WTC11 (cell line): Measurements from ENCODE around the gene FAM107B. TPM values are rescaled to one million over a fixed set of nuclear protein-coding genes. Genes with fewer than 3 reads are reported as not detected.

Experiments
- ATAC-seq: fragments of 200-7000 bp; cut with Tn5 transposase; 2 replicates; pipeline ENCODE4 v1.10.0; 2021; ENCODE audit warnings: mild to moderate bottlenecking, moderate library complexity
- CTCF ChIA-PET: fragments of 300-600 bp; sonication (Branson Sonifier 250); formaldehyde crosslinking; loops from one replicate; lab custom pipeline; 2021; ENCODE audit warnings: antibody characterized with exemption; lab: Charles Lee
- POLR2A ChIA-PET: fragments of 350-600 bp; sonication (Branson Sonifier 250); formaldehyde crosslinking; loops from one replicate; lab custom pipeline; 2021; ENCODE audit warnings: antibody characterized with exemption; lab: Charles Lee
- DNase-seq: peaks from one replicate; pipeline ENCODE4 v3.0.0; 2021; ENCODE audit warnings: low spot score
- H3K27ac Mint-ChIP-seq: 2 replicates; pipeline ENCODE4 v1.8.0; 2021; ENCODE audit warnings: mixed read lengths
- H3K27me3 Mint-ChIP-seq: 2 replicates; pipeline ENCODE4 v1.8.0; 2021; ENCODE audit warnings: low read depth, mild to moderate bottlenecking, moderate library complexity, mixed read lengths
- H3K36me3 Mint-ChIP-seq: 2 replicates; pipeline ENCODE4 v1.8.0; 2021; ENCODE audit warnings: mixed read lengths
- H3K4me1 Mint-ChIP-seq: 2 replicates; pipeline ENCODE4 v1.8.0; 2022; ENCODE audit warnings: mixed read lengths
- H3K4me3 Mint-ChIP-seq: 2 replicates; pipeline ENCODE4 v1.8.0; 2021; ENCODE audit warnings: mild to moderate bottlenecking, moderate library complexity, mixed read lengths
- H3K9me3 Mint-ChIP-seq: 2 replicates; pipeline ENCODE4 v1.8.0; 2021; ENCODE audit warnings: mixed read lengths
- ATF1 ChIP-seq: sonication (generic); formaldehyde crosslinking; IDR thresholded peaks from 2 replicates; pipeline ENCODE4 v1.8.1; 2023; ENCODE audit warnings: mild to moderate bottlenecking, moderate library complexity, missing genetic modification reagents
- GABPB1 ChIP-seq: sonication (generic); formaldehyde crosslinking; IDR thresholded peaks from 2 replicates; pipeline ENCODE4 v1.8.1; 2023; ENCODE audit warnings: mild to moderate bottlenecking, missing genetic modification reagents
- NR3C1 ChIP-seq: sonication (generic); formaldehyde crosslinking; conservative IDR thresholded peaks from 2 replicates; pipeline ENCODE4 v1.8.1; 2023; ENCODE audit warnings: low read depth, mild to moderate bottlenecking, missing genetic modification reagents
- RORB ChIP-seq: fragments of 250-450 bp; sonication (Bioruptor Pico); IDR thresholded peaks from 2 replicates; pipeline ENCODE4 v1.9.0; 2021; ENCODE audit warnings: mild to moderate bottlenecking
- SMAD4 ChIP-seq: sonication (generic); formaldehyde crosslinking; IDR thresholded peaks from 2 replicates; pipeline ENCODE4 v1.8.0; 2022; ENCODE audit warnings: mild to moderate bottlenecking, missing genetic modification reagents
- ZNF121 ChIP-seq: sonication (generic); formaldehyde crosslinking; IDR thresholded peaks from 2 replicates; pipeline ENCODE4 v1.8.0; 2023; ENCODE audit warnings: missing genetic modification reagents
- ZNF396 ChIP-seq: fragments of 250-450 bp; sonication (Bioruptor Pico); IDR thresholded peaks from 2 replicates; pipeline ENCODE4 v1.8.0; 2021; ENCODE audit warnings: mild to moderate bottlenecking, moderate library complexity, borderline replicate concordance
- total RNA-seq: library from RNA; stranded (reverse); gene quantifications from 3 replicates; pipeline ENCODE4 v1.2.3, GENCODE V29; 2021
- TF ChIP-seq, protein P1 (sequence below): fragments of 250-450 bp; sonication (Bioruptor Pico); IDR thresholded peaks from 2 replicates; pipeline ENCODE4 v1.8.0; 2021; ENCODE audit warnings: mild to moderate bottlenecking
- TF ChIP-seq, protein P2 (sequence below): sonication (generic); formaldehyde crosslinking; conservative IDR thresholded peaks from 2 replicates; pipeline ENCODE4 v1.8.1; 2022; ENCODE audit warnings: mild to moderate bottlenecking, missing genetic modification reagents
- TF ChIP-seq, protein P3 (sequence below): sonication (generic); formaldehyde crosslinking; IDR thresholded peaks from 2 replicates; pipeline ENCODE4 v1.8.1; 2023; ENCODE audit warnings: mild to moderate bottlenecking, missing genetic modification reagents
- TF ChIP-seq, protein P4 (sequence below): sonication (generic); formaldehyde crosslinking; IDR thresholded peaks from 2 replicates; pipeline ENCODE4 v1.8.1; 2023; ENCODE audit warnings: mild to moderate bottlenecking, missing genetic modification reagents, moderate library complexity
- TF ChIP-seq, protein P5 (sequence below): sonication (generic); formaldehyde crosslinking; IDR thresholded peaks from 2 replicates; pipeline ENCODE4 v1.8.0; 2022; ENCODE audit warnings: mild to moderate bottlenecking, missing genetic modification reagents
- TF ChIP-seq, protein P6 (sequence below): fragments of 250-450 bp; sonication (Bioruptor Pico); IDR thresholded peaks from 2 replicates; pipeline ENCODE4 v1.9.0; 2021; ENCODE audit warnings: mild to moderate bottlenecking
- TF ChIP-seq, protein P7 (sequence below): sonication (generic); formaldehyde crosslinking; IDR thresholded peaks from 2 replicates; pipeline ENCODE4 v1.8.0; 2022; ENCODE audit warnings: missing genetic modification reagents

The FAM107B gene
- total RNA-seq, 1 experiment from 2014 or later: 22.4 TPM

DNA sequence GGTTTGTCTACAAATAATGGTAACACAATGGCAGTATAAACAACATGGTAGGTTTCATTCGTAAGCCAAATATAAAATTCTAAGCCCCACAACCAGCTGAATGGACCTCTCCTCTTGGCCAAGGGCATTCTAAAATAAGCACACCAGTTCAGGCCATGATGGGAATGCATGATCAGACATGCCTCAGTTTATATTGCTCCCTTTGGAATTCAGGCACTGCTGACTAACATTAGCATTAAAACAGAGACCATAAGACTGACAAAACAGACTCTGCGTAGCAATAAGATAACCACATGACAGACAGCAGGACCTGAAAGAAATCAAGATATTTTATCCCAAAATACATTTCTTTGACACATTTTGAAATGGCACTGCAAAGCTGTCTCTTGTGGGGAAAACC, 125.8 kb downstream of the FAM107B start (continued):
- TF ChIP-seq GABPB1 (CRISPR knock-in tag): no peak
- TF ChIP-seq, protein P1, sequence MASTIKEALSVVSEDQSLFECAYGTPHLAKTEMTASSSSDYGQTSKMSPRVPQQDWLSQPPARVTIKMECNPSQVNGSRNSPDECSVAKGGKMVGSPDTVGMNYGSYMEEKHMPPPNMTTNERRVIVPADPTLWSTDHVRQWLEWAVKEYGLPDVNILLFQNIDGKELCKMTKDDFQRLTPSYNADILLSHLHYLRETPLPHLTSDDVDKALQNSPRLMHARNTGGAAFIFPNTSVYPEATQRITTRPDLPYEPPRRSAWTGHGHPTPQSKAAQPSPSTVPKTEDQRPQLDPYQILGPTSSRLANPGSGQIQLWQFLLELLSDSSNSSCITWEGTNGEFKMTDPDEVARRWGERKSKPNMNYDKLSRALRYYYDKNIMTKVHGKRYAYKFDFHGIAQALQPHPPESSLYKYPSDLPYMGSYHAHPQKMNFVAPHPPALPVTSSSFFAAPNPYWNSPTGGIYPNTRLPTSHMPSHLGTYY (CRISPR knock-in tag): no peak
- TF ChIP-seq SMAD4 (CRISPR knock-in tag): no peak
- no peak for TF ChIP-seq ZNF396
- TF ChIP-seq NR3C1 (CRISPR knock-in tag): no peak
- TF ChIP-seq, protein P2, sequence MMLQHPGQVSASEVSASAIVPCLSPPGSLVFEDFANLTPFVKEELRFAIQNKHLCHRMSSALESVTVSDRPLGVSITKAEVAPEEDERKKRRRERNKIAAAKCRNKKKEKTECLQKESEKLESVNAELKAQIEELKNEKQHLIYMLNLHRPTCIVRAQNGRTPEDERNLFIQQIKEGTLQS (CRISPR knock-in tag): no peak
- TF ChIP-seq, protein P3, sequence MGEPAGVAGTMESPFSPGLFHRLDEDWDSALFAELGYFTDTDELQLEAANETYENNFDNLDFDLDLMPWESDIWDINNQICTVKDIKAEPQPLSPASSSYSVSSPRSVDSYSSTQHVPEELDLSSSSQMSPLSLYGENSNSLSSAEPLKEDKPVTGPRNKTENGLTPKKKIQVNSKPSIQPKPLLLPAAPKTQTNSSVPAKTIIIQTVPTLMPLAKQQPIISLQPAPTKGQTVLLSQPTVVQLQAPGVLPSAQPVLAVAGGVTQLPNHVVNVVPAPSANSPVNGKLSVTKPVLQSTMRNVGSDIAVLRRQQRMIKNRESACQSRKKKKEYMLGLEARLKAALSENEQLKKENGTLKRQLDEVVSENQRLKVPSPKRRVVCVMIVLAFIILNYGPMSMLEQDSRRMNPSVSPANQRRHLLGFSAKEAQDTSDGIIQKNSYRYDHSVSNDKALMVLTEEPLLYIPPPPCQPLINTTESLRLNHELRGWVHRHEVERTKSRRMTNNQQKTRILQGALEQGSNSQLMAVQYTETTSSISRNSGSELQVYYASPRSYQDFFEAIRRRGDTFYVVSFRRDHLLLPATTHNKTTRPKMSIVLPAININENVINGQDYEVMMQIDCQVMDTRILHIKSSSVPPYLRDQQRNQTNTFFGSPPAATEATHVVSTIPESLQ: no peak
- no peak for TF ChIP-seq RORB (CRISPR knock-in tag)
- TF ChIP-seq, protein P4, sequence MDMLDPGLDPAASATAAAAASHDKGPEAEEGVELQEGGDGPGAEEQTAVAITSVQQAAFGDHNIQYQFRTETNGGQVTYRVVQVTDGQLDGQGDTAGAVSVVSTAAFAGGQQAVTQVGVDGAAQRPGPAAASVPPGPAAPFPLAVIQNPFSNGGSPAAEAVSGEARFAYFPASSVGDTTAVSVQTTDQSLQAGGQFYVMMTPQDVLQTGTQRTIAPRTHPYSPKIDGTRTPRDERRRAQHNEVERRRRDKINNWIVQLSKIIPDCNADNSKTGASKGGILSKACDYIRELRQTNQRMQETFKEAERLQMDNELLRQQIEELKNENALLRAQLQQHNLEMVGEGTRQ (CRISPR knock-in tag): no peak
- TF ChIP-seq, protein P5, sequence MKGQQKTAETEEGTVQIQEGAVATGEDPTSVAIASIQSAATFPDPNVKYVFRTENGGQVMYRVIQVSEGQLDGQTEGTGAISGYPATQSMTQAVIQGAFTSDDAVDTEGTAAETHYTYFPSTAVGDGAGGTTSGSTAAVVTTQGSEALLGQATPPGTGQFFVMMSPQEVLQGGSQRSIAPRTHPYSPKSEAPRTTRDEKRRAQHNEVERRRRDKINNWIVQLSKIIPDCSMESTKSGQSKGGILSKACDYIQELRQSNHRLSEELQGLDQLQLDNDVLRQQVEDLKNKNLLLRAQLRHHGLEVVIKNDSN (CRISPR knock-in tag): no peak

DNA sequence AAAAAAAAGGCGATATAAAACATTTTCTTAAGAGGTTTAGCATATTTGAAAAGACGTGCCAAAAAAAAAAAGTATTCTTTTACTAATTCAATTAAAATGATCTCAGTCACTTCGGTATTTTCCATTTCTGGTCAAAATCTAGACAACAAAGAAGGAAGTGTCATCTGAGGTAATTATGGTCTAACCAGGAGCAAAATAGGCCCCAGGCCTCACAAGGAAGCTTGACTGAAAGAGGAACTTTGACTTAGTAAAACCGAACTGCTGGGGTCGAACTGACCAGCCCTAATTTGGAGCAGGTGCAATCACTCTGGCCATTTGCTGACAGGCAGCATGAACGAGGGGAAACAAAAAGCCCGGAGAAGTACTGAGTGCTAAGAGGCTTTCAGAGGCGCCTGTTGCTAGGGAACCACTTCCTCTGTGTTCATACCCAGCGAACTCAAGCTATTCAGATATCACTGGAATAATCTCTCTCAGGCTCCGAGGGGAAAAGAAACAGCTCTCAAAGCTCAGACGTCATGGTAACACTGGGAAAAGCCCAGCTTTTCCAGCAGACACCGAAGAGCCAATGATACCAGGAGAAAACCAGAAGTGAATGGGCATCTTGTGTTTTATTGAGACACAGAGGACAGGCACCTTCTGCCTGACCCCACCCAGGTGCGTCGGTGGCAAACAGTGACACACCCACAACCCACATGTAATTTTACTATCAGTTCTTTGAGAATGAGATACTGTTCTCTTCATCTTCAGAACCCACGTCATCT, 126.5 kb downstream of the FAM107B start:
- no peak overlapping the region for H3K4me3 Mint-ChIP-seq
- POLR2A ChIA-PET: interaction anchor here (0.6 kb wide), 1 partner anchor 472 kb away, joined by 6 read pairs; no protein-coding TSS in a partner anchor
- H3K27ac Mint-ChIP-seq: no peak overlapping the region
- DNase-seq: peak; percentile 18
- CTCF ChIA-PET: no interaction called here
- TF ChIP-seq, protein P6, sequence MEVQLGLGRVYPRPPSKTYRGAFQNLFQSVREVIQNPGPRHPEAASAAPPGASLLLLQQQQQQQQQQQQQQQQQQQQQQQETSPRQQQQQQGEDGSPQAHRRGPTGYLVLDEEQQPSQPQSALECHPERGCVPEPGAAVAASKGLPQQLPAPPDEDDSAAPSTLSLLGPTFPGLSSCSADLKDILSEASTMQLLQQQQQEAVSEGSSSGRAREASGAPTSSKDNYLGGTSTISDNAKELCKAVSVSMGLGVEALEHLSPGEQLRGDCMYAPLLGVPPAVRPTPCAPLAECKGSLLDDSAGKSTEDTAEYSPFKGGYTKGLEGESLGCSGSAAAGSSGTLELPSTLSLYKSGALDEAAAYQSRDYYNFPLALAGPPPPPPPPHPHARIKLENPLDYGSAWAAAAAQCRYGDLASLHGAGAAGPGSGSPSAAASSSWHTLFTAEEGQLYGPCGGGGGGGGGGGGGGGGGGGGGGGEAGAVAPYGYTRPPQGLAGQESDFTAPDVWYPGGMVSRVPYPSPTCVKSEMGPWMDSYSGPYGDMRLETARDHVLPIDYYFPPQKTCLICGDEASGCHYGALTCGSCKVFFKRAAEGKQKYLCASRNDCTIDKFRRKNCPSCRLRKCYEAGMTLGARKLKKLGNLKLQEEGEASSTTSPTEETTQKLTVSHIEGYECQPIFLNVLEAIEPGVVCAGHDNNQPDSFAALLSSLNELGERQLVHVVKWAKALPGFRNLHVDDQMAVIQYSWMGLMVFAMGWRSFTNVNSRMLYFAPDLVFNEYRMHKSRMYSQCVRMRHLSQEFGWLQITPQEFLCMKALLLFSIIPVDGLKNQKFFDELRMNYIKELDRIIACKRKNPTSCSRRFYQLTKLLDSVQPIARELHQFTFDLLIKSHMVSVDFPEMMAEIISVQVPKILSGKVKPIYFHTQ: no peak
- TF ChIP-seq, protein P7, sequence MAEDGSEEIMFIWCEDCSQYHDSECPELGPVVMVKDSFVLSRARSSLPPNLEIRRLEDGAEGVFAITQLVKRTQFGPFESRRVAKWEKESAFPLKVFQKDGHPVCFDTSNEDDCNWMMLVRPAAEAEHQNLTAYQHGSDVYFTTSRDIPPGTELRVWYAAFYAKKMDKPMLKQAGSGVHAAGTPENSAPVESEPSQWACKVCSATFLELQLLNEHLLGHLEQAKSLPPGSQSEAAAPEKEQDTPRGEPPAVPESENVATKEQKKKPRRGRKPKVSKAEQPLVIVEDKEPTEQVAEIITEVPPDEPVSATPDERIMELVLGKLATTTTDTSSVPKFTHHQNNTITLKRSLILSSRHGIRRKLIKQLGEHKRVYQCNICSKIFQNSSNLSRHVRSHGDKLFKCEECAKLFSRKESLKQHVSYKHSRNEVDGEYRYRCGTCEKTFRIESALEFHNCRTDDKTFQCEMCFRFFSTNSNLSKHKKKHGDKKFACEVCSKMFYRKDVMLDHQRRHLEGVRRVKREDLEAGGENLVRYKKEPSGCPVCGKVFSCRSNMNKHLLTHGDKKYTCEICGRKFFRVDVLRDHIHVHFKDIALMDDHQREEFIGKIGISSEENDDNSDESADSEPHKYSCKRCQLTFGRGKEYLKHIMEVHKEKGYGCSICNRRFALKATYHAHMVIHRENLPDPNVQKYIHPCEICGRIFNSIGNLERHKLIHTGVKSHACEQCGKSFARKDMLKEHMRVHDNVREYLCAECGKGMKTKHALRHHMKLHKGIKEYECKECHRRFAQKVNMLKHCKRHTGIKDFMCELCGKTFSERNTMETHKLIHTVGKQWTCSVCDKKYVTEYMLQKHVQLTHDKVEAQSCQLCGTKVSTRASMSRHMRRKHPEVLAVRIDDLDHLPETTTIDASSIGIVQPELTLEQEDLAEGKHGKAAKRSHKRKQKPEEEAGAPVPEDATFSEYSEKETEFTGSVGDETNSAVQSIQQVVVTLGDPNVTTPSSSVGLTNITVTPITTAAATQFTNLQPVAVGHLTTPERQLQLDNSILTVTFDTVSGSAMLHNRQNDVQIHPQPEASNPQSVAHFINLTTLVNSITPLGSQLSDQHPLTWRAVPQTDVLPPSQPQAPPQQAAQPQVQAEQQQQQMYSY (CRISPR knock-in tag): peak; percentile 55; the same call in 1 of the 2 replicates
- no peak for TF ChIP-seq ATF1 (CRISPR knock-in tag)
- TF ChIP-seq ZNF121 (CRISPR knock-in tag): peak; percentile 58; the same call in 1 of the 2 replicates
- H3K9me3 Mint-ChIP-seq: peaks cover 7% of the 10 kb centered on the region
- H3K27me3 Mint-ChIP-seq: no peaks in the 10 kb centered on the region
- H3K36me3 Mint-ChIP-seq: no peaks in the 10 kb centered on the region
- ATAC-seq: peak; percentile 87
- peaks cover 37% of the 10 kb centered on the region for H3K4me1 Mint-ChIP-seq
